Left ventricle myocardium inferior (tissue), 1 donor: ENCODE data around the gene MBTD1. TPM values are rescaled to one million over a fixed set of nuclear protein-coding genes. Genes with fewer than 3 reads are reported as not detected.

Experiments used
- DNase-seq: peaks from one replicate; pipeline ENCODE4 v3.0.0-alpha.2; 2020
- H3K27ac ChIP-seq: fragments of 200-600 bp; replicated peaks from 2 replicates; pipeline ENCODE4 v1.8.0; 2021
- H3K27me3 ChIP-seq: fragments of 200-600 bp; 2 replicates; pipeline ENCODE4 v1.8.0; 2021; ENCODE audit warnings: low read depth
- H3K36me3 ChIP-seq: fragments of 200-600 bp; 2 replicates; pipeline ENCODE4 v1.8.0; 2021
- H3K4me1 ChIP-seq: fragments of 200-600 bp; 2 replicates; pipeline ENCODE4 v1.8.0; 2021
- H3K4me3 ChIP-seq: fragments of 200-600 bp; 2 replicates; pipeline ENCODE4 v1.8.0; 2021; ENCODE audit warnings: mild to moderate bottlenecking, moderate library complexity
- H3K9me3 ChIP-seq: fragments of 200-600 bp; replicated peaks from 2 replicates; pipeline ENCODE4 v1.8.0; 2021
- intact Hi-C: fragments of 100-400 bp; cut with micrococcal nuclease; formaldehyde crosslinking; loops from one replicate; pipeline ENCODE4 v1.11.0; 2022
- total RNA-seq: library from RNA; stranded (reverse); fragmentation: NEBNext Ultra II Directional; extraction: Animal tissue kit (Norgen Biotek cat#: 25700); gene quantifications from one replicate; pipeline ENCODE4 v1.2.1, GENCODE V29; 2021
- TF ChIP-seq, protein P1 (sequence below): fragments of 200-600 bp; IDR thresholded peaks from 2 replicates; pipeline ENCODE4 v1.8.0; 2021; ENCODE audit warnings: antibody characterized with exemption, mild to moderate bottlenecking, borderline replicate concordance
- donor health status: DM: no; HTN: yes; CAD: no; lungs with severe emphysema.

MBTD1 gene
- total RNA-seq, 1 donor from 2014 or later: 5.4 TPM

DNA sequence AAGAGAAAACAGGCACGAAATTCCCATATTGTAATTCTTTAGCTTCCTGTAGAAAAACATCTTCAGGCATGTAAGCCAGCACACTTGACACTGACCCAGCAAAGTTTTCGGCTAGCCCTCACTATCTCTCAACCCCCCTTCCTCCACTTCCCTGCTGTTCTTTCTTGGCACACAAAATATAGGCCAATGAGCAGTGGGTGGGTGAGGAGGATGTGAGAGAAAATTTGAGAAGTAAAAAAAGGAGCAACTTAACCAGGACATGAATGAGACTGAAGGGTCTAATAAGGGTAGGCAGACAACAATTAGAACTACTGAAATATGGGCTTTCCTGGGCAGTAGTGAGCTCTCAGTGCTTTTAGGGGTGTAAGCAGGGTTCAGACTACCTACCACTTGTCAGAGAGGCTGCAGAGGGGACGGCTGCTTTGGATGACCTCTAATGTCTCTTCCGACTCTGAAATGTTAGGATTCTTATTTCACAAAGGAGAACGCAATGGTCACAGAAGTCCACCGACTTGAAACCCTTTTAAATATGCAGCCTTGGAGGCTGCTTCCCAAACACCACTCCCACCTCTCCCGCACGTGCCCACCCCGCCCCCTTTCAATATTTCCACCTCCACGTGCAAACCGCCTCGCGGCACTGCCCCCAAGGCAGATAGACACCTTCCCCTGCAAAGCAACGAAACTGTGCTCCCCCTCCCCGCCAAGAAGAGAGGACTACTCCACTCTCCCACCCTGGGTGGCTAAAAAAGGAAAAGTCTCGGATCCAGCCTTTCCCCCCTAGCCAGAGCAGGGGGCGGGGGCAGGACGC, 889 bp downstream of the MBTD1 start:
- Histone ChIP-seq H3K27me3 (no peaks in the 10 kb centered on the region), H3K4me3 (peak overlapping the region; percentile 88), H3K9me3 (no peaks in the 10 kb centered on the region), H3K27ac (peak overlapping the region; percentile 98), H3K36me3 (peaks cover 23% of the 10 kb centered on the region), H3K4me1 (peaks cover 86% of the 10 kb centered on the region)
- TF ChIP-seq, protein P1, sequence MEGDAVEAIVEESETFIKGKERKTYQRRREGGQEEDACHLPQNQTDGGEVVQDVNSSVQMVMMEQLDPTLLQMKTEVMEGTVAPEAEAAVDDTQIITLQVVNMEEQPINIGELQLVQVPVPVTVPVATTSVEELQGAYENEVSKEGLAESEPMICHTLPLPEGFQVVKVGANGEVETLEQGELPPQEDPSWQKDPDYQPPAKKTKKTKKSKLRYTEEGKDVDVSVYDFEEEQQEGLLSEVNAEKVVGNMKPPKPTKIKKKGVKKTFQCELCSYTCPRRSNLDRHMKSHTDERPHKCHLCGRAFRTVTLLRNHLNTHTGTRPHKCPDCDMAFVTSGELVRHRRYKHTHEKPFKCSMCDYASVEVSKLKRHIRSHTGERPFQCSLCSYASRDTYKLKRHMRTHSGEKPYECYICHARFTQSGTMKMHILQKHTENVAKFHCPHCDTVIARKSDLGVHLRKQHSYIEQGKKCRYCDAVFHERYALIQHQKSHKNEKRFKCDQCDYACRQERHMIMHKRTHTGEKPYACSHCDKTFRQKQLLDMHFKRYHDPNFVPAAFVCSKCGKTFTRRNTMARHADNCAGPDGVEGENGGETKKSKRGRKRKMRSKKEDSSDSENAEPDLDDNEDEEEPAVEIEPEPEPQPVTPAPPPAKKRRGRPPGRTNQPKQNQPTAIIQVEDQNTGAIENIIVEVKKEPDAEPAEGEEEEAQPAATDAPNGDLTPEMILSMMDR: no peak
- no peak for DNase-seq
- intact Hi-C loops: no loop called here

DNA sequence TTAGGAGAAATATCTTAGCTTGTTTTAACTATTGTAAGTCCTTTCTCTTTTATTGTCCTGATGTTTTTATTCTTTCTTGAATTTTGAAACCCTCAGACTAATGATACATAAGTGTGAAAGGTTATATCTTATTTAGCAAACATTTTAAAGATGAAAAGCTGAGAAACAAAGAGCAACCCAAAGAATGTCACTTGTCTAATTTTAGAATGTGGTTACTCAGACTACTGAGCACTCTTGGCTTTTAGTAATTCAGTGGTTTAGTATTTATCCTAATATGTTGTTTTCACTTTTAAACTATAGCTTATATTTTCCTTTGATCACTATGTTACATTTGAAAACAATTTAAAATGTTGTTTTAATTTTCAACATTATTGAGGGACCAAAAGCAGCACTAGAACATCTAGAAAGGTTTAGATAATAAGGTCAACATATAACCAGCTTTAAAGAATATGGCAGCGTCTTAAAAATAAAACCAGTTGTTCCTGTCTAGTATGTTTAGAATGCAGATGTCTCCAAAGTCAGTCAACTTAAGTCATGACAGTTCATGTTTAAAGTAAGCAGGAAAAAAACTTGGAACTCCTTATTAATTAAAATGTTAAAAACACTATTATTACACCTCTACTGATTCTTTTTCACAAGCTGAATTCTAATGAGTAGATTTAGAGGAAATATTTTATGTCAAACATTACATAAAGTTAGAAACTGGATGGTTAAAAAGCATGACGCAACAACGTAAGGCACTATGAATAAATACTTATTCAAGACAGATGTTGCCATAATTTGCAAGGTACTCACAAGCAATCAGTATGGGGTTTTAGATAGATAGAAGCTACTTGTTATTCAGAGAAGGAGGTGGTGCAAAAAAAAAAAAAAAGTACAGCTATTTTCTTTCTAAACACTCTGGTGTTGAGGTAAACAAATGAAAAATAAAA, 2.4 kb downstream of the MBTD1 start:
- intact Hi-C loops: no loop called here
- TF ChIP-seq, protein P1: no peak
- Histone ChIP-seq H3K27ac (no peak overlapping the region), H3K9me3 (no peaks in the 10 kb centered on the region), H3K4me1 (peaks cover 75% of the 10 kb centered on the region), H3K4me3 (no peak overlapping the region), H3K36me3 (peaks cover 19% of the 10 kb centered on the region), H3K27me3 (no peaks in the 10 kb centered on the region)
- DNase-seq: no peak

DNA sequence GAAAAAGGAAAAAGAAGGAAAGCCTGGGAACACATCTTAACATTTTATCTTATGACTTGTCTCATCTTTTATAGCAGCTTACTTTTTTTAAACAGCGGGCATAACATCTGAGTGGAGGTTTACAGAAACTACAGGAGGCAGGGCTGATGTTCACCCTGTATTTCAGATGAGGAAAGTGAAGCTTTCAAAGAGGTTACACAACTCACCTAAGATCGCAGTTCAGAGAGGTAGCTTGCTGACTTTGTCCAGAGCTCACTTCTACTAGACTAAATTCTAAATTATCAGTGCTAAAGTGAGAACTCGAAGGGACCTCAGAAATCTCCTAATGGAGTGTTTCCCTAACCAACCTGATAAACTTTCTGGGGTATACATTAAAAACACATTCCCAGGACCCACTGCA, 3.7 kb downstream of the MBTD1 start:
- TF ChIP-seq, protein P1: no peak
- intact Hi-C loops: no loop called here
- no peak overlapping the region for H3K27ac ChIP-seq
- H3K9me3 ChIP-seq: no peaks in the 10 kb centered on the region
- no peaks in the 10 kb centered on the region for H3K27me3 ChIP-seq
- peaks cover 62% of the 10 kb centered on the region for H3K4me1 ChIP-seq
- H3K36me3 ChIP-seq: peaks cover 31% of the 10 kb centered on the region
- DNase-seq: no peak
- H3K4me3 ChIP-seq: no peak overlapping the region

DNA sequence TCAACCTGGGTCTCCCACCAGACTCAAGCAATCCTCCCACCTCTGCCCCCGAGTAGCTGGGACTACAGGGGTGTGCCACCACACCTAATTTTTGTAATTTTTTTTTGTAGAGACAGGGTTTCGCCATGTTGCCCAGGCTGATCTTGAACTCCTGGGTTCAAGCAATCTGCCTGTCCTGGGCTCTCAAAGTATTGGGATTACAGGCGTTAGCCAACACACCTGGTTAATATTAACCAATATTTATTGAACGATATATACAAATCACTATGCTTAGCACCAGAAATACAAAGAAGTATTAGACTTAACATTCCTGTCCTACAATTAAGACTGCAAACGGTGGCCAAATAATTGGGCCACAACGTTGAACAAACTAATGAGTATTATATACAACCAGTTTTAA, 4.2 kb downstream of the MBTD1 start:
- TF ChIP-seq, protein P1: no peak
- Histone ChIP-seq H3K9me3 (no peaks in the 10 kb centered on the region), H3K36me3 (peaks cover 34% of the 10 kb centered on the region), H3K27ac (no peak overlapping the region), H3K4me1 (peaks cover 57% of the 10 kb centered on the region), H3K4me3 (no peak overlapping the region), H3K27me3 (no peaks in the 10 kb centered on the region)
- intact Hi-C loops: no loop called here
- DNase-seq: no peak

DNA sequence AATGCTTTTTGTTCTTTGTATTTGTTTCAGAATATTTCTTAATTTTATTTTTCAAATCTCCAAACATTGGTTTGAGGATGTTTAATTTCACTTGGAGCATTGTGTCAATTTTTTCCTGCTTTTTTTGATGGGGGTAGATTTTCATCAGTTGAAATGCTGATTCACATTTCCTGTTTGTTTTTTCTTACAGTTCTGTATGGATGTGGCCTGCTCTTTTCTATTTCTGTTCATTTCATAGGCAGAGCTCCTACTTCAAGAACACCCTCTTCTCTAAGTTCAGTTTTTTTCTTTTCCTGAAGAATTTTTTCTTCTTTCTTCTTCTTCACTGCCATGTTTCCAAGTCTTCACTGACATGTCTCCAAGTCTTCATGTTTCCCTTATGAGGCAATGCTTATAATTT, 8.8 kb downstream of the MBTD1 start:
- intact Hi-C loops: no loop called here
- DNase-seq: no peak
- Histone ChIP-seq H3K27ac (no peak overlapping the region), H3K36me3 (peaks cover 32% of the 10 kb centered on the region), H3K4me3 (no peak overlapping the region), H3K9me3 (no peaks in the 10 kb centered on the region), H3K27me3 (no peaks in the 10 kb centered on the region), H3K4me1 (peaks cover 16% of the 10 kb centered on the region)
- TF ChIP-seq, protein P1: no peak
